WTC11 (cell line): ENCODE results near the gene DRAM2.

Source experiments
- ATF2 ChIP-seq: sonication (generic); formaldehyde crosslinking; IDR thresholded peaks from 2 replicates; pipeline ENCODE4 v1.8.1; 2022; ENCODE audit warnings: low read depth, missing genetic modification reagents, borderline replicate concordance
- FOXP1 ChIP-seq: sonication (generic); formaldehyde crosslinking; IDR thresholded peaks from 2 replicates; pipeline ENCODE4 v1.8.0; 2022; ENCODE audit warnings: missing genetic modification reagents, mild to moderate bottlenecking, moderate library complexity, borderline replicate concordance
- GTF2I ChIP-seq: fragments of 250-450 bp; sonication (Bioruptor Pico); conservative IDR thresholded peaks from 2 replicates; pipeline ENCODE4 v1.4.0; 2021; ENCODE audit warnings: mild to moderate bottlenecking
- JUN ChIP-seq: sonication (generic); formaldehyde crosslinking; IDR thresholded peaks from 2 replicates; pipeline ENCODE4 v1.8.0; 2023; ENCODE audit warnings: mild to moderate bottlenecking, missing genetic modification reagents
- MAX ChIP-seq: sonication (generic); formaldehyde crosslinking; IDR thresholded peaks from 2 replicates; pipeline ENCODE4 v1.8.0; 2022; ENCODE audit warnings: mild to moderate bottlenecking, missing genetic modification reagents
- NFE2L1 ChIP-seq: sonication (generic); formaldehyde crosslinking; IDR thresholded peaks from 2 replicates; pipeline ENCODE4 v1.8.1; 2023; ENCODE audit warnings: missing genetic modification reagents
- NR2C2 ChIP-seq: sonication (generic); formaldehyde crosslinking; IDR thresholded peaks from 2 replicates; pipeline ENCODE4 v1.8.0; 2022; ENCODE audit warnings: mild to moderate bottlenecking, missing genetic modification reagents
- SMAD4 ChIP-seq: sonication (generic); formaldehyde crosslinking; IDR thresholded peaks from 2 replicates; pipeline ENCODE4 v1.8.0; 2022; ENCODE audit warnings: mild to moderate bottlenecking, missing genetic modification reagents
- SOX15 ChIP-seq: fragments of 250-450 bp; sonication (Bioruptor Pico); IDR thresholded peaks from 2 replicates; pipeline ENCODE4 v1.9.0; 2021; ENCODE audit warnings: mild to moderate bottlenecking
- ZBTB43 ChIP-seq: sonication (generic); formaldehyde crosslinking; IDR thresholded peaks from 2 replicates; pipeline ENCODE4 v1.8.1; 2023; ENCODE audit warnings: mild to moderate bottlenecking, missing genetic modification reagents
- TF ChIP-seq, protein P1 (sequence below): fragments of 200-600 bp; IDR thresholded peaks from 2 replicates; pipeline ENCODE4 v1.8.0; 2022; ENCODE audit warnings: antibody characterized with exemption

- TF ChIP-seq, protein P1, sequence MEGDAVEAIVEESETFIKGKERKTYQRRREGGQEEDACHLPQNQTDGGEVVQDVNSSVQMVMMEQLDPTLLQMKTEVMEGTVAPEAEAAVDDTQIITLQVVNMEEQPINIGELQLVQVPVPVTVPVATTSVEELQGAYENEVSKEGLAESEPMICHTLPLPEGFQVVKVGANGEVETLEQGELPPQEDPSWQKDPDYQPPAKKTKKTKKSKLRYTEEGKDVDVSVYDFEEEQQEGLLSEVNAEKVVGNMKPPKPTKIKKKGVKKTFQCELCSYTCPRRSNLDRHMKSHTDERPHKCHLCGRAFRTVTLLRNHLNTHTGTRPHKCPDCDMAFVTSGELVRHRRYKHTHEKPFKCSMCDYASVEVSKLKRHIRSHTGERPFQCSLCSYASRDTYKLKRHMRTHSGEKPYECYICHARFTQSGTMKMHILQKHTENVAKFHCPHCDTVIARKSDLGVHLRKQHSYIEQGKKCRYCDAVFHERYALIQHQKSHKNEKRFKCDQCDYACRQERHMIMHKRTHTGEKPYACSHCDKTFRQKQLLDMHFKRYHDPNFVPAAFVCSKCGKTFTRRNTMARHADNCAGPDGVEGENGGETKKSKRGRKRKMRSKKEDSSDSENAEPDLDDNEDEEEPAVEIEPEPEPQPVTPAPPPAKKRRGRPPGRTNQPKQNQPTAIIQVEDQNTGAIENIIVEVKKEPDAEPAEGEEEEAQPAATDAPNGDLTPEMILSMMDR: no peak
- TF ChIP-seq FOXP1 (CRISPR knock-in tag) (no peak), SMAD4 (CRISPR knock-in tag) (no peak), JUN (CRISPR knock-in tag) (no peak), MAX (CRISPR knock-in tag) (no peak), GTF2I (CRISPR knock-in tag) (no peak), SOX15 (CRISPR knock-in tag) (no peak), ZBTB43 (CRISPR knock-in tag) (no peak), ATF2 (CRISPR knock-in tag) (no peak), NR2C2 (no peak), NFE2L1 (CRISPR knock-in tag) (no peak)
Observed at GRCh38 chr1:111131693-111132092, 8.2 kb downstream of the DRAM2 start.
